PFSK-1 (cell line): ENCODE results near the gene HIP1.

Experiments used
- FOXP2 ChIP-seq: optimal IDR thresholded peaks from 2 replicates; pipeline ENCODE3; 2011; ENCODE audit warnings: borderline replicate concordance, control low read depth, inconsistent platforms; ENCODE audit not compliant: insufficient read depth; ENCODE audit errors: extremely low read length, extremely low read depth
- POLR2AphosphoS5 ChIP-seq: IDR thresholded peaks from 2 replicates; pipeline ENCODE4 v1.6.1; 2012; ENCODE audit warnings: low read depth, mild to moderate bottlenecking, control low read depth, low read length, moderate library complexity
- SIN3A ChIP-seq: IDR thresholded peaks from 2 replicates; pipeline ENCODE4 v1.6.1; 2012; ENCODE audit warnings: mild to moderate bottlenecking, low read length, moderate library complexity, borderline replicate concordance; ENCODE audit not compliant: insufficient read depth
- TAF1 ChIP-seq: IDR thresholded peaks from 2 replicates; pipeline ENCODE4 v1.6.1; 2012; ENCODE audit warnings: low read length, control low read depth, borderline replicate concordance; ENCODE audit not compliant: insufficient read depth
- TF ChIP-seq, protein P1 (sequence below), 2 experiments: IDR thresholded peaks; 2 replicates each; pipeline versions ENCODE4 v1.6.1 to v1.8.0; 2011 to 2012; ENCODE audit warnings: low read depth in 2 of 2, low read length in 2 of 2, control low read depth in 1 of 2, inconsistent platforms in 1 of 2, mild to moderate bottlenecking in 1 of 2, moderate library complexity in 1 of 2; ENCODE audit not compliant: insufficient read depth in 1 of 2

Gene HIP1

DNA sequence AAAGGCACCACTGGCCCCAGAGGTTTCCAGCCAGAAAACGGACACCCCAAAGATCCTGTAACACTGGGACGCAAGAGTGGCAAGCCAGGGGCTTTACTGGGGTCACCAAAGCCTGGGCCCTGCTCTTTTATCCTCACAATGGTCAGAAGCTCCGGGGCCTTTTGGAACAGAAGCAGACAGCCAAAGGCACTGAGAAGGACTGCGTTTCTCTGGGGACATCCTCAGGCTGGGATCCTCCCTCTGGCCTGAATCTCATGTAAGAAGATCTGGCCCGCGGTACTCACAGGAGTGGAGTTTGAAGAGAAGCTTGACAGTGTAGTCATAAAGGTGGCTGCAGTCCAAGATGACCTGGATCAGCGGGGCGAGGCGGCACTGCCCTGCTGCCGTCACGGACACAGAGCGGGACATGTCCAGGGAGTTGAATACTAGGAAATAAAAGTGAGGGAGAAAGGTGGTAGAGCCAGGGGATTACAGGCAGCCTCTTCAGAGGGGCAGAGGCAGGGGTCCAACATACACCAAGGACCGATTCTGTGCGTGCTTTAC, 165.2 kb downstream of the HIP1 start:
- TF ChIP-seq POLR2AphosphoS5, result no peak
- no peak for TF ChIP-seq FOXP2
- TF ChIP-seq TAF1, result no peak
- no peak for TF ChIP-seq SIN3A
- TF ChIP-seq, protein P1, sequence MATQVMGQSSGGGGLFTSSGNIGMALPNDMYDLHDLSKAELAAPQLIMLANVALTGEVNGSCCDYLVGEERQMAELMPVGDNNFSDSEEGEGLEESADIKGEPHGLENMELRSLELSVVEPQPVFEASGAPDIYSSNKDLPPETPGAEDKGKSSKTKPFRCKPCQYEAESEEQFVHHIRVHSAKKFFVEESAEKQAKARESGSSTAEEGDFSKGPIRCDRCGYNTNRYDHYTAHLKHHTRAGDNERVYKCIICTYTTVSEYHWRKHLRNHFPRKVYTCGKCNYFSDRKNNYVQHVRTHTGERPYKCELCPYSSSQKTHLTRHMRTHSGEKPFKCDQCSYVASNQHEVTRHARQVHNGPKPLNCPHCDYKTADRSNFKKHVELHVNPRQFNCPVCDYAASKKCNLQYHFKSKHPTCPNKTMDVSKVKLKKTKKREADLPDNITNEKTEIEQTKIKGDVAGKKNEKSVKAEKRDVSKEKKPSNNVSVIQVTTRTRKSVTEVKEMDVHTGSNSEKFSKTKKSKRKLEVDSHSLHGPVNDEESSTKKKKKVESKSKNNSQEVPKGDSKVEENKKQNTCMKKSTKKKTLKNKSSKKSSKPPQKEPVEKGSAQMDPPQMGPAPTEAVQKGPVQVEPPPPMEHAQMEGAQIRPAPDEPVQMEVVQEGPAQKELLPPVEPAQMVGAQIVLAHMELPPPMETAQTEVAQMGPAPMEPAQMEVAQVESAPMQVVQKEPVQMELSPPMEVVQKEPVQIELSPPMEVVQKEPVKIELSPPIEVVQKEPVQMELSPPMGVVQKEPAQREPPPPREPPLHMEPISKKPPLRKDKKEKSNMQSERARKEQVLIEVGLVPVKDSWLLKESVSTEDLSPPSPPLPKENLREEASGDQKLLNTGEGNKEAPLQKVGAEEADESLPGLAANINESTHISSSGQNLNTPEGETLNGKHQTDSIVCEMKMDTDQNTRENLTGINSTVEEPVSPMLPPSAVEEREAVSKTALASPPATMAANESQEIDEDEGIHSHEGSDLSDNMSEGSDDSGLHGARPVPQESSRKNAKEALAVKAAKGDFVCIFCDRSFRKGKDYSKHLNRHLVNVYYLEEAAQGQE (IDR thresholded peaks at IDR 0.05; ENCODE audit: insufficient read depth in 1 of 2, low read depth in 2 of 2, low read length in 2 of 2), result no peak

DNA sequence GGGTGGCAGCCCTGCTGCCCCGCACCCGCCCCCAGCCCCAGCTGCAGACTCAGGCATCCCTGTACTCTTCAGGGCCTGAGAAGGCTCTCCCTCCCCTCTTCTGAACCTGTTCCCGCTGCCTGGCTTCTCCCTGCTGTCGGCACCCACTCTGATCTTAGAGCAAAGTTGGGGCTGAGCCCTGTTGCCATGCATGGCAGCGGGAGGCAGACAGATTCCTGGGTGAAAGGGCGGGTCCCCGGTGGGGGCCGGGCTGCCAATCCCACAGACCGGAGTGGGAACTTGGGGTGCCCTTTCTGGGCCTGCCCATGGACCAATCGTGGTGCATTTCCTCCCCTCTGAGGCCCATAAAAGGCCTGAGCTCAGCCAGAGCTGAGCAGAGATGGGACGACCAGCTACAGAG, 165.9 kb downstream of the HIP1 start:
- no peak for TF ChIP-seq FOXP2
- TF ChIP-seq POLR2AphosphoS5, result no peak
- no peak for TF ChIP-seq TAF1
- no peak for TF ChIP-seq SIN3A
- TF ChIP-seq, protein P1 (IDR thresholded peaks at IDR 0.05; ENCODE audit: insufficient read depth in 1 of 2, low read depth in 2 of 2, low read length in 2 of 2), result no peak

DNA sequence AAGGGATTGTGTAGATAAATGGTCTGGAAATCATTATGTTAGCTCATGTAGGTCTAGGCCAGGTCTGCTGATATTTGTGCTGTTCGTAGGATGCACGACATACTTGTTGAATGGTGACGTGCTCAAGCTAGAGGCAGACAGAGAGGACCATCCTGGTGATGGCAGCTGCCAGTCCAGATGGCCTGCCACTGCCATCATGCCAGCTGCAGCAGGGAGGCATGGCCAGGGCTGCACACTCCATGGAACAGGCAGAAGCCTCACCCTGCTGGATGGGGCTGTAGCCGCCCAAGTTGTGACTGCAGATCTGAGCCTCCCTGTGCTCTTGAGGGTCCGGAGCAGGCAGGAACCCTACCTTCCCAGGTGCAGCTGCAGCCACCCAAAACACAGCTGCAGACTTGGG, 166.3 kb downstream of the HIP1 start:
- TF ChIP-seq POLR2AphosphoS5 (no peak), SIN3A (no peak), FOXP2 (no peak), TAF1 (no peak)
- TF ChIP-seq, protein P1 (IDR thresholded peaks at IDR 0.05; ENCODE audit: insufficient read depth in 1 of 2, low read depth in 2 of 2, low read length in 2 of 2), result no peak

DNA sequence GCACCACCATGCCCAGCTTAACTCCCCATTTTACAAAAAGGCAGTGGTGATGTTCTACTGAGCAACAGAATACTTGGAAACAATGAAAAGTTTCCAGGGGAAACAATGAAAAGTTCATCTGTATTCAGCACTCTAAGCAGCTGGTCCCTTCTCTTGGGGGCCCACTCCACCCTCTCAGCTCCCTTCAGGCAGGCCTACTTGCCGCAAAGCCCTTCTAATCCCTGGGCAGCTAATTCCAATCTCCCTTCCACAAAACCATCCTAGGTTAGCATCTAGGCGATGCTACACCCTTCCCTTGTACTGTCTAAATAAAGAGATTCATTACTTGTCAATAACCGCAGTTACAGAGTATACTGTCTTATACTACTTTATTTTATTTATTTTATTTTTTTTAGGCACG, 167.5 kb downstream of the HIP1 start:
- TF ChIP-seq SIN3A, result no peak
- no peak for TF ChIP-seq POLR2AphosphoS5
- TF ChIP-seq TAF1, result no peak
- TF ChIP-seq, protein P1 (IDR thresholded peaks at IDR 0.05; ENCODE audit: insufficient read depth in 1 of 2, low read depth in 2 of 2, low read length in 2 of 2), result no peak
- TF ChIP-seq FOXP2, result no peak

DNA sequence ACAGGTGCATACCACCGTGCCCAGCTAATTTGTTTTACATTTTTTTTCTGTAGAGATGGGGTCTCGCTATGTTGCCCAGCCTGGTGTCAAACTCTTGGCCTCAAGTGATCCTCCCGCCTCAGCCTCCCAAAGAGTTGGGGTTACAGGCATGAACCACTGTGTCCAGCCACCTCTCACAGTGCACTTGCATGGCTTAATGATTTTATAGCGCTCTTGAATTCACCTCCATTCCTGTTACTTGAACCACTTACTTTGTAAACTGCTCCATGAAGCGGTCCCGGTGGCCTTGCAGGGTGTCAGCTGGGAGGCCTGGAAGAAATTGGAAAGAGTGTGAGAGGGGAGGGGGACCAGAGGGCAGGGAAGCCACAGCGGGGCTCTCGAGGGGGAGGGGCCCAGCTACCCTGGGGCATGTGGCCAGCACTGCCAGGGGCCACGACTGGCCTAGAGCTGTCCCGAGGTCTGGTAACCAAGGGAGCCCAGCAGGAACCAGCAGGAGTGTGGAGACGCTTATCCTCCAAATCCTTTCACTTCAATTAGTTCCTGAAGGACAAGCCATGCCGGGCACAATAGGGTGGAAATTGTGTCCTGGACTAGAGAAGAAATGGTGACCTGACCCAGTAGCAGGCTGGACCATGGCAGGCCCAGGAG, 170.7 kb downstream of the HIP1 start:
- TF ChIP-seq POLR2AphosphoS5 (no peak), FOXP2 (no peak), SIN3A (no peak), TAF1 (no peak)
- TF ChIP-seq, protein P1 (IDR thresholded peaks at IDR 0.05; ENCODE audit: insufficient read depth in 1 of 2, low read depth in 2 of 2, low read length in 2 of 2), result no peak
